ENCODE data around the gene ZC3H11A.

DNA sequence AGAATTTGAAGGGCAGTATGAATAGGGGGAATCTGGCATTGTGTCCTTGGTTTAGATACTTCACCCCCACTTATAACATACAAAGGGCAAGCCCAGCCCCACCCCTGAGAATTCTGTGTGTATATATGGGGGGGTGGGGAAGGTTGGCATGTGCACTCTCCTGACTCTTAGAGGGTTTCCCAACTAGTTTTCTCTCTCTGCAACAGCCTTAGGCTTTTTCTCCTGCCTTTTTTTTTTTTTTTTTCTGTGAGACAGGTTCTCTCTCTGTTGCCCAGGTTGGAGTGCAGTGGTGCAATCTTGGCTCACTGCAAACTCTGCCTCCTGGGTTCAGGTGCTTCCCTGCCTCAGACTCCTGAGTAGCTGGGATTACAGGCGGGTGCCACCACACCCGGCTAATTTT is 2.9 kb upstream of the ZC3H11A start:
- TF ChIP-seq, protein P1, sequence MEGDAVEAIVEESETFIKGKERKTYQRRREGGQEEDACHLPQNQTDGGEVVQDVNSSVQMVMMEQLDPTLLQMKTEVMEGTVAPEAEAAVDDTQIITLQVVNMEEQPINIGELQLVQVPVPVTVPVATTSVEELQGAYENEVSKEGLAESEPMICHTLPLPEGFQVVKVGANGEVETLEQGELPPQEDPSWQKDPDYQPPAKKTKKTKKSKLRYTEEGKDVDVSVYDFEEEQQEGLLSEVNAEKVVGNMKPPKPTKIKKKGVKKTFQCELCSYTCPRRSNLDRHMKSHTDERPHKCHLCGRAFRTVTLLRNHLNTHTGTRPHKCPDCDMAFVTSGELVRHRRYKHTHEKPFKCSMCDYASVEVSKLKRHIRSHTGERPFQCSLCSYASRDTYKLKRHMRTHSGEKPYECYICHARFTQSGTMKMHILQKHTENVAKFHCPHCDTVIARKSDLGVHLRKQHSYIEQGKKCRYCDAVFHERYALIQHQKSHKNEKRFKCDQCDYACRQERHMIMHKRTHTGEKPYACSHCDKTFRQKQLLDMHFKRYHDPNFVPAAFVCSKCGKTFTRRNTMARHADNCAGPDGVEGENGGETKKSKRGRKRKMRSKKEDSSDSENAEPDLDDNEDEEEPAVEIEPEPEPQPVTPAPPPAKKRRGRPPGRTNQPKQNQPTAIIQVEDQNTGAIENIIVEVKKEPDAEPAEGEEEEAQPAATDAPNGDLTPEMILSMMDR (IDR thresholded peaks at IDR 0.05): no peak
- no peak for TF ChIP-seq POLR2A (IDR thresholded peaks at IDR 0.05; ENCODE audit: low read depth)
- no peak for TF ChIP-seq POLR2AphosphoS5 (IDR thresholded peaks at IDR 0.05)
- no peak for TF ChIP-seq EP300 (IDR thresholded peaks at IDR 0.05)
